NT2/D1 (cell line): ENCODE measurements around the gene TERB1.

ENCODE experiments used
- SUZ12 ChIP-seq: IDR thresholded peaks from 2 replicates; pipeline ENCODE4 v1.6.1; 2011; ENCODE audit not compliant: insufficient read length, insufficient read depth; ENCODE audit errors: extremely low read depth
- ZNF274 ChIP-seq: IDR thresholded peaks from 2 replicates; pipeline ENCODE4 v1.6.1; 2011; ENCODE audit warnings: mild to moderate bottlenecking, low read depth, low read length

DNA sequence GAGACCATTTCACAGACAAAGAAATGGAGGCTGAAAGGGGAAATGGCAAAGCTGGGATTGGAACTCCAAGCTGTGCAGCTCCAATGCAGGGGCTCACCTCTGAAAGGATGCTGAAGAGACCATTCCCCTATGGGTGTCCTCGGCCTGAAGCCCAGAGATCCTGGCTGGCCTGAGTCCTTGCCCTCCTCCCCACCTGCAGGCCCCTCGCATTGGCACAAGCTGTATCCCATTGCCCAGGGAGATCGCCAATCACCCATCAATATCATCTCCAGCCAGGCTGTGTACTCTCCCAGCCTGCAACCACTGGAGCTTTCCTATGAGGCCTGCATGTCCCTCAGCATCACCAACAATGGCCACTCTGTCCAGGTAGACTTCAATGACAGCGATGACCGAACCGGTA is 45.4 kb upstream of the TERB1 start:
- TF ChIP-seq SUZ12 (no peak), ZNF274 (no peak)
